SK-N-SH treated with all-trans-retinoic acid at 6 μM for 48 hours (cell line): ENCODE results near the gene RASSF4.

Experiments used
- ATAC-seq: fragments of 200-7000 bp; cut with Tn5 transposase; 3 replicates; pipeline ENCODE4 v1.9.1; 2020; ENCODE audit warnings: mild to moderate bottlenecking, moderate library complexity
- ARNTL ChIP-seq: fragments of 450-650 bp; formaldehyde crosslinking; IDR thresholded peaks from 2 replicates; pipeline ENCODE4 v1.5.0; 2020; ENCODE audit warnings: low read depth, mild to moderate bottlenecking, moderate library complexity, borderline replicate concordance
- BACH2 ChIP-seq: fragments of 250-450 bp; sonication (Bioruptor Pico); IDR thresholded peaks from 2 replicates; pipeline ENCODE4 v1.9.0; 2021; ENCODE audit warnings: mild to moderate bottlenecking, borderline replicate concordance
- CREB5 ChIP-seq: fragments of 250-450 bp; sonication (Bioruptor Pico); IDR thresholded peaks from 2 replicates; pipeline ENCODE4 v1.5.1; 2020; ENCODE audit warnings: low read depth, mild to moderate bottlenecking, moderate library complexity
- CSDC2 ChIP-seq: fragments of 250-450 bp; sonication (Bioruptor Pico); IDR thresholded peaks from 2 replicates; pipeline ENCODE4 v1.5.0; 2020; ENCODE audit warnings: mild to moderate bottlenecking, moderate library complexity
- CSRNP3 ChIP-seq: fragments of 250-450 bp; sonication (Bioruptor Pico); IDR thresholded peaks from 2 replicates; pipeline ENCODE4 v1.5.1; 2021; ENCODE audit warnings: mild to moderate bottlenecking, moderate library complexity
- GLIS3 ChIP-seq: fragments of 250-450 bp; sonication (Bioruptor Pico); IDR thresholded peaks from 2 replicates; pipeline ENCODE4 v1.5.0; 2020; ENCODE audit warnings: mild to moderate bottlenecking, moderate library complexity
- ISL1 ChIP-seq: fragments of 250-450 bp; sonication (Bioruptor Pico); IDR thresholded peaks from 2 replicates; pipeline ENCODE4 v2.1.2; 2022; ENCODE audit warnings: mild to moderate bottlenecking, moderate library complexity
- OSR1 ChIP-seq: fragments of 250-450 bp; sonication (Bioruptor Pico); IDR thresholded peaks from 2 replicates; pipeline ENCODE4 v1.8.0; 2022; ENCODE audit warnings: moderate library complexity, mild to moderate bottlenecking, inconsistent platforms
- POU6F1 ChIP-seq: fragments of 250-450 bp; sonication (Bioruptor Pico); IDR thresholded peaks from 2 replicates; pipeline ENCODE4 v1.8.0; 2021; ENCODE audit warnings: low read depth, mild to moderate bottlenecking, moderate library complexity, borderline replicate concordance
- PPARA ChIP-seq: fragments of 250-450 bp; sonication (Bioruptor Pico); IDR thresholded peaks from 2 replicates; pipeline ENCODE4 v1.5.0; 2020; ENCODE audit warnings: mild to moderate bottlenecking, borderline replicate concordance
- RARB ChIP-seq: fragments of 250-450 bp; sonication (Bioruptor Pico); IDR thresholded peaks from 2 replicates; pipeline ENCODE4 v1.8.0; 2021; ENCODE audit warnings: mild to moderate bottlenecking, moderate library complexity
- SNAI2 ChIP-seq: fragments of 250-450 bp; sonication (Bioruptor Pico); IDR thresholded peaks from 2 replicates; pipeline ENCODE4 v1.5.0; 2020; ENCODE audit warnings: mild to moderate bottlenecking, moderate library complexity
- TCF4 ChIP-seq: fragments of 250-450 bp; sonication (Bioruptor Pico); IDR thresholded peaks from 2 replicates; pipeline ENCODE4 v1.8.0; 2021; ENCODE audit warnings: mild to moderate bottlenecking, moderate library complexity, borderline replicate concordance
- TOX ChIP-seq: fragments of 250-450 bp; sonication (Bioruptor Pico); IDR thresholded peaks from 2 replicates; pipeline ENCODE4 v1.8.0; 2021; ENCODE audit warnings: mild to moderate bottlenecking, moderate library complexity, borderline replicate concordance
- TSHZ2 ChIP-seq: fragments of 250-450 bp; sonication (Bioruptor Pico); IDR thresholded peaks from 2 replicates; pipeline ENCODE4 v1.5.0; 2020; ENCODE audit warnings: mild to moderate bottlenecking, moderate library complexity
- ZC3H10 ChIP-seq: fragments of 250-450 bp; sonication (Bioruptor Pico); IDR thresholded peaks from 2 replicates; pipeline ENCODE4 v1.5.1; 2021; ENCODE audit warnings: mild to moderate bottlenecking, moderate library complexity
- ZFP3 ChIP-seq: fragments of 250-450 bp; sonication (Bioruptor Pico); IDR thresholded peaks from 2 replicates; pipeline ENCODE4 v1.5.0; 2020; ENCODE audit warnings: mild to moderate bottlenecking, moderate library complexity
- ZFP30 ChIP-seq: fragments of 450-650 bp; formaldehyde crosslinking; IDR thresholded peaks from 2 replicates; pipeline ENCODE4 v1.5.0; 2022; ENCODE audit warnings: mild to moderate bottlenecking, moderate library complexity
- ZNF70 ChIP-seq: fragments of 450-650 bp; formaldehyde crosslinking; IDR thresholded peaks from 2 replicates; pipeline ENCODE4 v1.5.0; 2020; ENCODE audit warnings: mild to moderate bottlenecking, moderate library complexity
- ZNF8 ChIP-seq: fragments of 450-650 bp; formaldehyde crosslinking; IDR thresholded peaks from 2 replicates; pipeline ENCODE4 v1.5.0; 2020; ENCODE audit warnings: mild to moderate bottlenecking, moderate library complexity

Gene RASSF4

GRCh38 chr10:44925224-44925623 is 34.4 kb upstream of the RASSF4 start (continued):
- no peak for TF ChIP-seq POU6F1 (CRISPR knock-in tag)
- no peak for TF ChIP-seq GLIS3
- TF ChIP-seq BACH2: no peak
- no peak for TF ChIP-seq TOX (CRISPR knock-in tag)
- no peak for TF ChIP-seq OSR1 (CRISPR knock-in tag)

- ATAC-seq: no peak
- TF ChIP-seq OSR1 (CRISPR knock-in tag): no peak
- TF ChIP-seq CREB5 (CRISPR knock-in tag): no peak
- TF ChIP-seq, all 23 proteins: peak for 0
Observed at GRCh38 chr10:44925811-44926750, 33.5 kb upstream of the RASSF4 start.

GRCh38 chr10:44926751-44927351 is 32.8 kb upstream of the RASSF4 start:
- no peak for ATAC-seq
- no peak for TF ChIP-seq SNAI2
- TF ChIP-seq ARNTL (CRISPR knock-in tag): no peak
- TF ChIP-seq TSHZ2 (CRISPR knock-in tag): no peak
- TF ChIP-seq ZNF70 (CRISPR knock-in tag): no peak
- no peak for TF ChIP-seq ZFP3 (CRISPR knock-in tag)
- no peak for TF ChIP-seq CSRNP3 (CRISPR knock-in tag)
- no peak for TF ChIP-seq ZFP30
- no peak for TF ChIP-seq ZC3H10 (CRISPR knock-in tag)
- no peak for TF ChIP-seq RARB (CRISPR knock-in tag)
- no peak for TF ChIP-seq CREB5 (CRISPR knock-in tag)
- TF ChIP-seq PPARA (CRISPR knock-in tag): no peak
- TF ChIP-seq TCF4 (CRISPR knock-in tag): no peak
- no peak for TF ChIP-seq ZNF8 (CRISPR knock-in tag)
- TF ChIP-seq CSDC2: no peak
- no peak for TF ChIP-seq OSR1 (CRISPR knock-in tag)
- TF ChIP-seq ISL1 (CRISPR knock-in tag): no peak
- TF ChIP-seq BACH2: no peak
